H7 (cell line): ENCODE results near the gene HOXB5. TPM values are rescaled to one million over a fixed set of nuclear protein-coding genes. Genes with fewer than 3 reads are reported as not detected.

ENCODE experiments used
- DNase-seq: peaks from one replicate; pipeline ENCODE4 v3.0.0; 2012
- H3K27me3 ChIP-seq: 2 replicates; pipeline ENCODE4 v1.6.0; 2011; ENCODE audit warnings: mild to moderate bottlenecking, low read length; ENCODE audit not compliant: control insufficient read depth, insufficient read depth
- H3K36me3 ChIP-seq: replicated peaks from 2 replicates; pipeline ENCODE4 v1.5.1; 2011; ENCODE audit warnings: low read length; ENCODE audit not compliant: control insufficient read depth, insufficient read depth
- H3K4me3 ChIP-seq: 2 replicates; pipeline ENCODE4 v1.5.1; 2011; ENCODE audit warnings: low read depth, mild to moderate bottlenecking, control low read depth, low read length, moderate library complexity; ENCODE audit not compliant: insufficient read depth
- total RNA-seq: library from RNA; depleted of rRNA; stranded (reverse); fragments of >200 nt; shearing (Covaris generic); gene quantifications from 2 replicates; pipeline ENCODE4 v1.2.3, GENCODE V29; 2014

The HOXB5 gene
- total RNA-seq, 1 experiment from 2014 or later, result not detected

DNA sequence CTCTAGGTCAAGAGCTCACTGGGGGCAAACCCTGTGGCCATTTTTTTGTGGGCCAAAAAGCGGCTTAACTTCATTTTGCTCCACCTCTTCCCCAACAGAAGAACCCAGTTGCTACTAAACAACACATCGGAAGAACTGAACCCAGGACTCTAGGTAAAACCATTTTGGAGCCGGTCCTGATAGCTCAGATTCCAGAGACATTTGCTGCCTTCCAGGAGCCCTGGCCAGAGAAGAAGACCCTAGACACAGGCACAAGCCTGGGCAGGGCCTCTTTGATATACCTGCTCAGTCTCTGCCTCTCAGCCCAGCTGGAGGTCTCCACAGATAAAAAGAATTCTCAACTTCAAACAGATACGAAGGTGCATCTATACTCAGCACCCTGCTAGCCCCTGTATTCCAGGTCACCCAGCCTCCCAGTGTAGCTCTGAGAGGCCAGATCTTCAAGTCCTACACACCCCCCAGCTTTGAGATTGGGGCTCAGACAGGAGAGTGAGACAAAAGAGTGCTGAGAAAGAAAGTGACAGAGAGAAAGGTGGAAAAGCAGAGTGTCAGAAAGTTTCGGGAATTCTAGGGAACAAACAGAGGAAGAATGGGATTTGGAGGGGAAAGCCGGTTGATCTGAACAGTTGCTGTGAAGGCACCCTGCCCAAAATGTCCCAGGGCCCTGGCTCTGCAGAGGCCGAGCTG is 39.1 kb upstream of the HOXB5 start:
- no peak for DNase-seq
- H3K27me3 ChIP-seq, result peaks cover 98% of the 10 kb centered on the region
- no peaks in the 10 kb centered on the region for H3K36me3 ChIP-seq
- H3K4me3 ChIP-seq, result no peak overlapping the region

DNA sequence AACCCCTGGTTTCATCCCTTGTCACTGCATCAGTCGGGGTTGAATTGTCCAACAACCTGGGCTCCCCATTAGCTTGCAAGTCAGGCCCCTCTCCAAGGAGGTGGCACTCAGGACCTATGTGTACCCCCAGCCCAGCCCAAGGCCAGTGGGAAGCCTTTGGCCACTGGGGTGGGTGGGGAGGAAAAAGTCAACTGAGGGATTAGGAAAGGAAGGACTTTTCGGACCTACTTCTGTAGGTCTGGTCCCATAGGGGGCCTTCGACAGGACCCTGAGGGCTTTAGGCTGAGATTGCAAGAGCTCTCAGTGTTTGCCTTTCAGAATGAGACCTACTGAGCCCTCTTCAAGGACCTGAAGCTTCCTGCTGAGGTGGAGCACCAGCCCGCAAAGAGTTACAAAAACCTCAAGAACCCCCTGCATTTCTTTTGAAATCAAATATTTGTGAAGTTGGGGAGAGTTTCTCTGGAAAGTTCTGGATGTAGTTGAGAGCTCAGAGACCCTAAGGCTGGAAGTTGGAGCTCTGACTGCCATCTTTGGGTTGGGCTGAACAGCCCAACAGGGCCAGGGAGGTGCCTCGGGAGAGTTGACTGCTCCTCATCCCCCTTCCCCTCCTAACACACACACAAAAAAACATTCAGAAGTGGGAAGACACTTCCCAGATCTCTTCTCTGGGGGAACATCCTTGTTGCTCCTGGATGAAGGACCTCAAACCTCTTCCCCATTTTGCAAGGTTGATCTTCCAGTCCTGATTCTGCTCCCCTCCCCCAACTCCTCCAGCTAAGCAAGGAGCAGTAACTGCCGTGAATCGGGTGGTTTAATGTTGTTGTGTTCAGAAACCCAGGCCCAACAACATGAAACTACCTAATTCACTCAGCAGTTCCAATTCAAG is 38.4 kb upstream of the HOXB5 start:
- peaks cover 98% of the 10 kb centered on the region for H3K27me3 ChIP-seq
- H3K36me3 ChIP-seq, result no peaks in the 10 kb centered on the region
- H3K4me3 ChIP-seq, result no peak overlapping the region
- DNase-seq, result no peak

- DNase-seq, result no peak
- Histone ChIP-seq H3K36me3 (no peaks in the 10 kb centered on the region), H3K27me3 (peaks cover 100% of the 10 kb centered on the region), H3K4me3 (no peak overlapping the region)
These were observed 37.5 kb upstream of the HOXB5 start for GRCh38 chr17:48630925-48631692.

DNA sequence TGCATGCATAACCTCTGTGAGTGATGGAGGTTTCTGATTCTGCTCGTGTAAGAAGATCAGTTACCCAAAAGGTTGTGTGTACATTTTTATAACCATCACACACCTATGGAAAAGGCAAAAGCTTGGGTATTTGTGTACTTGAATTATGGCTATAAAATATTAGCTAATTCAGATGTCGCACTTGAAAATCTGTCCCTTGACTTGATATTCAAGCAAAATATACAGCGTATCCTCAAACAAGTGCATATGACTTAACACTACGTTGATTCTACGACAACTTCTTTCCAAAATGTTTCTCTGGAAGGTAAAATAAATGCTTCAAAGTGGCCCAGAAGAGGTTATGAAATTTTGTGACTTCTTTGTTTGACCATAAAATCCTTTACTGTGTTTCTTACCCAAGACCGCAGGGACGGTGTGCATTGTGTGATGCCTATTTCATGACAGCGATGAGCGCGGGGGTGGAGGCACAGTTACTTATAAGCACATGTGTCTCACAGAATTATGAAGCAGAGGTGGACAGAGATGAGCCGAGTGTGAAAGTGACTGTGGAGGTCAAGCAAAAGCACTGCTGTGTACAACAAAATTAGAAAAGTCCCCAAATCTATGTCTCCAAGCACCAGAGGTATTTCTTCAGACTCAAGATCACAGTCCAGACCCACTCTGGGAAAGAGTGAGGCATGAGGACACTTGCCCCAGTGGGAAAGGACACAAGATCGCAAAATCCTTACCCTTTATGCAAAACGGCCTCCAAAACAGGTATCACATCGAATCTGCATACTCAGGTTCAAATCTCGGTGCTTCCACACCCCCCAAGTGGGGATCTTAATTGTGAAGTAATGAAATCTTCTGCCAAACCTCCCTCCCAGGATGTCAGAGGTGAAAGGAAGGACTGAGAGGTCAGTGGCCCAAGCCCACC is 36.7 kb upstream of the HOXB5 start:
- Histone ChIP-seq H3K36me3 (no peaks in the 10 kb centered on the region), H3K4me3 (no peak overlapping the region), H3K27me3 (peaks cover 100% of the 10 kb centered on the region)
- DNase-seq, result no peak

- peaks cover 100% of the 10 kb centered on the region for H3K27me3 ChIP-seq
- no peak overlapping the region for H3K4me3 ChIP-seq
- H3K36me3 ChIP-seq, result no peaks in the 10 kb centered on the region
- DNase-seq, result no peak
These were observed 35.8 kb upstream of the HOXB5 start for GRCh38 chr17:48629411-48629759.

GRCh38 chr17:48628649-48629410 is 35.3 kb upstream of the HOXB5 start:
- no peak overlapping the region for H3K4me3 ChIP-seq
- no peaks in the 10 kb centered on the region for H3K36me3 ChIP-seq
- no peak for DNase-seq
- H3K27me3 ChIP-seq, result peaks cover 100% of the 10 kb centered on the region

DNA sequence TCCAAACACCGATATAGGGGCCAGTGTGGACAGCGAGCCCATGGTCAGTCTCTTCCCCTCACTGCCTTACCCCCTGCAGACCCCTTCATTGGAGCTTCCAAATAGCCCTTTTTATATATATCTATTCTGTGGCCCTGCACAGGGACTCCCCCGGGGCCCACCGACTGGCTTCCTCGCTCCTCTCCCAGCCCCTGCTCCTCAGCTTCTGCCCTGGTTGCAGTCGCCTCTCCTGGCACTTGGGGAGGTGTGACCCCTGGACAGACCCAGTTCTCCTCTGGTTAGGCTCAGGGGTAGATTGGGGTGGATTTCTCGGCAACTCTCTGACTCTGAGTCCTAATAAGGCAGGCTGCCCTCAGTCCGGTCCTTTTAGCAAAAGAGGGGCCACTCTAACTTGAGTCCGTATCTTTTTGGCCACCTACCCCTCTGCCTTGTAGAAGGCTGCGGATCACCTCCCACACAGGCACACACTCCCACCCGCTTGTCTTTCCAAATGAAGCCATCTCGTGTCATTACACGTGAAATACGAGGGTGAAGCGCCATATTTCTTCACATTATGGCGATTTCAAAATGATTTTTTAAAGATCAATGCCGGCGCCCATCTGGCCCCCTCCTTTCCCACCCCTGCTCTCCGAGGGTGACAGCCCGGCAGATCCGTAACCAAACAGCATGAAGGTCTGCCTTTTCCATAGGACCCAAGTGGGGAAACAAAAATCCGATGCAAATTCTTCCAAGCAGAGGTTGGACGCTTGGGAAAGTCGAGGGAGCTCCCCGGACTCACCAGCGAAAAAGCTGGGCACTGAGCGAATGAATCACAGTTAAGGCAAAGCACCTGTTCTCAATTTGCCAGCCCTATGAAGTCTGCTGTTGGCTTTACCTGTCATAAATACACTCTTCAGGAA is 34.3 kb upstream of the HOXB5 start:
- Histone ChIP-seq H3K36me3 (no peaks in the 10 kb centered on the region), H3K4me3 (no peak overlapping the region), H3K27me3 (peaks cover 100% of the 10 kb centered on the region)
- DNase-seq, result no peak

DNA sequence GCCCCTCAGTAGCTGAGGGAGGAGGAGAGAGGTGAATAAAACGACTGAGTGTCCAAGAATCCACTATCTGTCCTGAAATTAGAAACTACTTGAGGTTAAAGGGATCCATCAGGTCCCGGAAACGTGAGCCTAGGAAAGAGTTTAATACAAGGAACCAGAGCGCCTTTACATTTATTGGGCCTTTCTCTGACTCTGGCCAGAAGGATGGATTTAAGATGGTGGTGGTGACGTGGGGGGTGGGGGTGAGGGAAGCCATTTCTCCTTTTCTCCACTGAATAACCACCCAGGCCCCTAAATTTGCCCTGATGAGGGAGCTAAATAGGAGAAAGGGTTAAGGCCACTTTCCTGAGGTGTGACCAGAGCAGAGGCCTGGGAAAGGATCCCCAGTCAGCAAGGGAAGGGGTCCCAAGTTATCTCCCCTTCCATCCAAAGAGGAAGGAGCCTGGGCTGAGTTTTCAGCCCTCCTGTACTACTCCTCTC is 33.6 kb upstream of the HOXB5 start:
- Histone ChIP-seq H3K4me3 (no peak overlapping the region), H3K36me3 (no peaks in the 10 kb centered on the region), H3K27me3 (peaks cover 100% of the 10 kb centered on the region)
- no peak for DNase-seq

DNA sequence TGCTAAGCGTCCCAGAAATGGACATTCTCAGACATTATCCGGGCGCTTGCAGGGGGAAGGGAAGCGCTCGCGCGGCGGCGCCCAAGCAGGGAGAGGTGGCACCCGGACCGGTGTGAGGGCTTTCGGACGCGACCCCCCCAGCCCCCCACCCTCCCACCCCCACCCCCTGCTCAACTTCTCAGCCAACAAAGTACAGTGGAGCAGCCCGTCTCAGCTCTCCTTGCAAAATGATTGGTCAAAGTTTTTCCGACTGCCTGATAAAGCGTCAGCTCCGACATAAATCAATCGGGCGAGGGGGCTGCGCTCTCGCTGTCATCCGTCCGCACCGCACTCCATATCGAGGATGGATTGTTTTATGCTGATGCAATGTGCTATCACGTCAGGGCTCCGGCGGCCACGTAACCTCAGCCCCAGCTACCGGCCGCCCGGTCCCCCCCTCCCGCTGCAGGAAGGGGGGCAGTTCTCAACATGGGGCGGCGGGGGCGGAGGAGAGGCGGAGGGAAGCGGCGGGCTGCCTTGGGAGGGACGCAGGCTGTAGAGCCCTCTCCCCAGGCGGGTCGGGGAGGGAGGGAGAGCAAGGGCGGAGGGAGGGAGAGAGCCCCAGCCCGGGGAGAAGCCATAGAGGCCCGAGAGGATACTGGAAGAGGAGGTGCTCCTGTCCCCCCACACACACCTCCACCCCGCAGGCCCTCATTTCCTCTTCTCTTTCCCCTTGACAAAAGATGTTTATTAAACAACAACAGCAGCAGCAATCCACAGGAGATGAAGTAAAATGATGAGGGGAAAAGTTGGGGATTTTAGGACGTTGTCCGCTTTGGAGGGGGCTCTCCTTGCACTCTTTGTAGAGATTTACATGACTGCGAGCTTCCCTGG is 32.9 kb upstream of the HOXB5 start, which contains the start of gene HOXB9:
TSS of gene HOXB9 (minus strand) at position 114 of the 873 bp plus-strand sequence. CDS start at position 25, 89 bp downstream.
- Histone ChIP-seq H3K36me3 (no peaks in the 10 kb centered on the region), H3K4me3 (peak within 1 kb of the TSS; percentile 8; the same call in 1 of the 2 replicates), H3K27me3 (peaks cover 100% of the 10 kb centered on the region)
- DNase-seq, result peak; percentile 88

DNA sequence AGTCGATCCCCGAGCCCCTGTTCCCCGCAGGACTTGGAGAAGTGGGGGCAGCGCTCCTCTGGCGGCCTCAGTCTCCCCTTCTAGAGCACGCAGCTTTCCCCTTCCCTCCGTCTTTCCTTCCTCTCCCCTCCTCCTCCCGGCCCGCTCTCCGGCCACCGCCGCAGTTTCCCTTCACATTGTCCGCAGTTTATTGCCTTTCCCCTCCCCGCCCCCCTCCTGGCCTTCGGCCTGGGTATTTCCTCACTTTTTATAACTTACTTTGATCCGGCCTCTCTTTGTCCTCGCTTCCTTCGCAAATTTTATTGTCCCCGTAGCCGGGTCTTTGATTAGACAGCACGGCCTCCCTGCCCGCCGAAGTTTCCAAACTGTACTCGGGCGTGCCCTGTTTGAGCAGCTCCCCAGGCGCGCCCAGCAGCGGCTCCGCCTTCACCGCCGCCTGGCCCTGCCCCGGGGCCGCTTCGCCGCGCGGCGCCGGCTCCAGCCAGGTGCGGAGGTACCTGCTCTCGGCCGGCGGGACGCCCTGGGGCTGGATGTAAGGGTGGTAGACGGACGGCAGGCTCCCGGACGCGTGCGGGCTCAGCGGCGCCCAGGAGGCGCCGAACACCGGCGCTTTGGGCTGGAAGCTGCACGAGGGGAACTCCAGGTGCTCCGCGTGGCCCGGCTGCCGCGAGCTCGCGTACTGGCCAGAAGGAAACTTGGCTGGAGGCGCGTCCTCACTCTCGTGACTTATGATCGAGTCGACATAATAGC is 32.1 kb upstream of the HOXB5 start:
- peaks cover 100% of the 10 kb centered on the region for H3K27me3 ChIP-seq
- peak; percentile 92 for DNase-seq
- no peaks in the 10 kb centered on the region for H3K36me3 ChIP-seq
- peak overlapping the region; percentile 8; the same call in 1 of the 2 replicates for H3K4me3 ChIP-seq
